ENCODE results near the gene CHST11. TPM values are rescaled to one million over a fixed set of nuclear protein-coding genes. Genes with fewer than 3 reads are reported as not detected.

The CHST11 gene
- total and polyA plus RNA-seq, 7 donors, result 0.60 to 22.8 (median 10.0) TPM

GRCh38 chr12:104628831-104629135 is 172.0 kb downstream of the CHST11 start:
- peaks cover 0 to 14% (median 0%) of the 10 kb centered on the region in 4 donors for H3K4me1 ChIP-seq
- 24 to 73% methylated on average over 3 of the region's 3 CpGs for WGBS, 2 donors
- intact Hi-C loops (cut with DNase I), result no loop called here
- DNase-seq, result no peak
- H3K27me3 ChIP-seq, result no peaks in the 10 kb centered on the region
- H3K9me3 ChIP-seq, result no peaks in the 10 kb centered on the region
- H3K27ac ChIP-seq, result no peak overlapping the region
- H3K4me3 ChIP-seq, result no peak overlapping the region
- TF ChIP-seq POLR2A (IDR thresholded peaks at IDR 0.05), result no peak
- TF ChIP-seq POLR2AphosphoS5 (IDR thresholded peaks at IDR 0.05), result no peak
- no peak for TF ChIP-seq EP300 (IDR thresholded peaks at IDR 0.05)
- TF ChIP-seq CTCF (IDR thresholded peaks at IDR 0.05), result no peak
- no peaks in the 10 kb centered on the region for H3K36me3 ChIP-seq

DNA sequence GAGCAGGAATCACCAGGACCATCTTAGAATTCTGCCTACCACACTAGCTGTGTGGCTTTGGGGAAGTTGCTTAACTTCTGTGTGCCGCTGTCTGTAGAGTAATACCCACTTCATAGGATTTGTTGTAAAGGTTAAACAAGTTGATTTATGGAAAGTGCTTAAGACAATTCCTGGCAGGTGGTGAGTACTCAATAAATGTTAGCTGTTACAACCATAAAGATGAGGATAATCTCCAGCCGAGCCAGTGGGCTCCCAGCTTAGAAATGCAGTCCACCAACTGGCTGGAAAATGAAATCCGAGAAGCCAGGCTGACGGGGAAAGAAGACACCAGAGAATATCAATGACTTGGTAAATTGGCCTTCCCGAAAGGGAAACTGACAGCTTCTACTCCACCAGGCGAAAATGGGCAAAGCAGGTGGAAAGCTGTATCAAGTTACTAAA is 173.5 kb downstream of the CHST11 start:
- DNase-seq, result no peak
- Histone ChIP-seq H3K27me3 (no peaks in the 10 kb centered on the region), H3K27ac (no peak overlapping the region), H3K9me3 (no peaks in the 10 kb centered on the region), H3K36me3 (no peaks in the 10 kb centered on the region), H3K4me3 (no peak overlapping the region), H3K4me1 (peaks cover 0 to 14% (median 0%) of the 10 kb centered on the region in 4 donors)
- no peak for TF ChIP-seq POLR2AphosphoS5 (IDR thresholded peaks at IDR 0.05)
- WGBS, 2 donors, result 35 to 82% methylated on average over 6 of the region's 6 CpGs
- intact Hi-C loops (cut with DNase I), result no loop called here

- no peak for DNase-seq
- 88 to 95% methylated on average over 8 of the region's 8 CpGs for WGBS, 2 donors
- Histone ChIP-seq H3K4me1 (peaks cover 0 to 9% (median 0%) of the 10 kb centered on the region in 4 donors), H3K27ac (no peak overlapping the region), H3K36me3 (no peaks in the 10 kb centered on the region), H3K4me3 (no peak overlapping the region), H3K27me3 (no peaks in the 10 kb centered on the region), H3K9me3 (no peaks in the 10 kb centered on the region)
- TF ChIP-seq CTCF (IDR thresholded peaks at IDR 0.05), result no peak
- no peak for TF ChIP-seq POLR2A (IDR thresholded peaks at IDR 0.05)
- TF ChIP-seq EP300 (IDR thresholded peaks at IDR 0.05), result no peak
- no peak for TF ChIP-seq POLR2AphosphoS5 (IDR thresholded peaks at IDR 0.05)
- intact Hi-C loops (cut with DNase I), result no loop called here
Observed at GRCh38 chr12:104631867-104632266, 175.1 kb downstream of the CHST11 start.

DNA sequence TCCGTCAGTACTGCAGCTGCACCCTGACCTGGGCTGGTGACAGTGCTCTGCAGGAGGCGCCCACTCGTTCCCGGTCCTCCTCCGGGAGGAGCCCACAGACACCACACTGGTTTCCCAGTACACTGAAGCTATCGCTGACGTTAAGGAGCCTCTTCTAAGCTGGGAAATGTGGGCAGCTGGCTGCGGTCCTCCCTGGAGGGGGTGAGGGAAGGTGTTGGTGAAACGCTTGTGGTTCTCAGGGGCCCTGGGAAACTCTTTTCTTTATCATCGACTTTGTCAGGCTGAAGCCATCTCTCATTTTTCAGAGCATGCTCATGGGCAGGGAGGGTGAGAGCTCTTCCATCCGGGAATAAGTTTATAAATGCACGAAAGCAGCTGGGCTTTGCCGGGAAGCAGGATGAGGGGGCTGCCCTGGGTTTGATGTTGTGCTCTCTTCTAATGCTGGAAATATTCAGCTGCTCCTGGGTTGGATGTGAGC is 176.0 kb downstream of the CHST11 start:
- H3K27ac ChIP-seq, result no peak overlapping the region
- H3K36me3 ChIP-seq, result no peaks in the 10 kb centered on the region
- intact Hi-C loops (cut with DNase I), result no loop called here
- H3K27me3 ChIP-seq, result no peaks in the 10 kb centered on the region
- no peaks in the 10 kb centered on the region for H3K9me3 ChIP-seq
- 68 to 75% methylated on average over 13 of the region's 13 CpGs for WGBS, 2 donors
- H3K4me3 ChIP-seq, result no peak overlapping the region
- H3K4me1 ChIP-seq, result peaks cover 0 to 9% (median 0%) of the 10 kb centered on the region in 4 donors
- TF ChIP-seq CTCF (IDR thresholded peaks at IDR 0.05) (no peak), POLR2A (IDR thresholded peaks at IDR 0.05) (no peak), POLR2AphosphoS5 (IDR thresholded peaks at IDR 0.05) (no peak)
- DNase-seq, result no peak

- peaks cover 0 to 9% (median 0%) of the 10 kb centered on the region in 4 donors for H3K4me1 ChIP-seq
Observed at GRCh38 chr12:104634044-104634443, 177.3 kb downstream of the CHST11 start.

More at GRCh38 chr12:104634044-104634443, 177.3 kb downstream of the CHST11 start:
- no peak for DNase-seq
- Histone ChIP-seq H3K4me3 (no peak overlapping the region), H3K9me3 (no peaks in the 10 kb centered on the region), H3K27me3 (no peaks in the 10 kb centered on the region), H3K27ac (no peak overlapping the region), H3K36me3 (no peaks in the 10 kb centered on the region)
- intact Hi-C loops (cut with DNase I), result no loop called here
- TF ChIP-seq POLR2AphosphoS5 (IDR thresholded peaks at IDR 0.05) (no peak), POLR2A (IDR thresholded peaks at IDR 0.05) (no peak), CTCF (IDR thresholded peaks at IDR 0.05) (no peak), EP300 (IDR thresholded peaks at IDR 0.05) (no peak)
- WGBS, 2 donors, result 74 to 85% methylated on average over 4 of the region's 4 CpGs

All from sigmoid colon (tissue), 7 donors.